NCI-H2196 treated with DMSO at 0.1 percent for 48 hours (cell line): ENCODE measurements around the gene SPNS2.

Source experiments
- DNase-seq: peaks from one replicate; lab custom pipeline; 2025; ENCODE audit not compliant: unreplicated experiment; lab: John Stamatoyannopoulos, UW

SPNS2 gene

GRCh38 chr17:4503283-4504025 is 4.8 kb downstream of the SPNS2 start:
- no peak for DNase-seq

GRCh38 chr17:4504188-4504587 is 5.5 kb downstream of the SPNS2 start:
- no peak for DNase-seq

GRCh38 chr17:4505187-4505586 is 6.5 kb downstream of the SPNS2 start:
- no peak for DNase-seq

- no peak for DNase-seq
These were observed 7.6 kb downstream of the SPNS2 start for GRCh38 chr17:4506175-4506813.

- DNase-seq, result no peak
These were observed 8.2 kb downstream of the SPNS2 start for GRCh38 chr17:4506892-4507291.

GRCh38 chr17:4507361-4508111 is 8.9 kb downstream of the SPNS2 start:
- DNase-seq, result no peak

GRCh38 chr17:4508207-4508606 is 9.5 kb downstream of the SPNS2 start:
- no peak for DNase-seq

GRCh38 chr17:4509401-4509800 is 10.7 kb downstream of the SPNS2 start:
- no peak for DNase-seq

GRCh38 chr17:4509923-4510617 is 11.4 kb downstream of the SPNS2 start:
- no peak for DNase-seq

- no peak for DNase-seq
These were observed 11.9 kb downstream of the SPNS2 start for GRCh38 chr17:4510618-4510941.

GRCh38 chr17:4511199-4511932 is 12.7 kb downstream of the SPNS2 start:
- DNase-seq, result no peak

GRCh38 chr17:4512156-4513112 is 13.8 kb downstream of the SPNS2 start:
- DNase-seq, result no peak

- DNase-seq, result no peak
These were observed 14.7 kb downstream of the SPNS2 start for GRCh38 chr17:4513113-4514032.

GRCh38 chr17:4514206-4514605 is 15.5 kb downstream of the SPNS2 start:
- DNase-seq, result no peak

GRCh38 chr17:4514779-4515178 is 16.1 kb downstream of the SPNS2 start:
- DNase-seq, result no peak

- DNase-seq, result no peak
These were observed 16.8 kb downstream of the SPNS2 start for GRCh38 chr17:4515501-4515900.

GRCh38 chr17:4516735-4517134 is 18.1 kb downstream of the SPNS2 start:
- no peak for DNase-seq

GRCh38 chr17:4518901-4519300 is 20.2 kb downstream of the SPNS2 start:
- DNase-seq, result no peak

GRCh38 chr17:4519361-4519788 is 20.7 kb downstream of the SPNS2 start:
- DNase-seq, result no peak
